ENCODE results near the gene SLC30A7. TPM values are rescaled to one million over a fixed set of nuclear protein-coding genes. Genes with fewer than 3 reads are reported as not detected.
A peak's percentile ranks its signal among the peaks of the same experiment; 100 is the strongest.

Gene SLC30A7
- total RNA-seq, 1 donor from 2014 or later: 5.7 TPM

DNA sequence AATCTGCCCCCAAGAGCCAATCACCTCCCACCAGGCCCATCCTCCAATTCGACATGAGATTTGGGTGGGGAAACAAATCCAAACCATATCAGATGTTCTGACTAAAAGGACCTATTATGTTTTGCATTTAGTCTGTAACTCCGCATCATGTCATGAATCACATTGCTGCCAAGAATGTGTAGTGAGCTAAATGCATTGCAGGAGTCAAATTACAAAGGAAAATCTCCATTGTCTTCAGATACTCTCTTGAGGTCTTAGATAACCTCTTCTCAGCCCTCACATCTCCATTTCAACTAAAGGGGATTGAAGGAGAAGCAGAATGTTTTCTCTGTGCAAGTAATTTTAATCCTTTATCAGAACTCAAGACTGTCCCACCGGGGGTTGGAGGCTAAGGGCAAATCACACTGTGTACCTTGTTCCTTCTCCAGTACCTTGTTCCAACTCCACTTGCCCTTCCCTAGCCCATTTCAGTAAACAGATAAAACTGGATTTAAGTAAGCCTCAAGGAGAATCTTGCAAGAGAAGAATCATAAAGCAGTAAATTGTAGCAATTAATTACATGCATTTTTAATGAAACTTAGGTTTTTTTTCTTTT is 35.4 kb upstream of the SLC30A7 start:
- intact Hi-C loops (cut with micrococcal nuclease): no loop called here
- H3K27ac ChIP-seq (replicated peaks): no peak overlapping the region
- peaks cover 3% of the 10 kb centered on the region for H3K4me1 ChIP-seq
- TF ChIP-seq, protein P1, sequence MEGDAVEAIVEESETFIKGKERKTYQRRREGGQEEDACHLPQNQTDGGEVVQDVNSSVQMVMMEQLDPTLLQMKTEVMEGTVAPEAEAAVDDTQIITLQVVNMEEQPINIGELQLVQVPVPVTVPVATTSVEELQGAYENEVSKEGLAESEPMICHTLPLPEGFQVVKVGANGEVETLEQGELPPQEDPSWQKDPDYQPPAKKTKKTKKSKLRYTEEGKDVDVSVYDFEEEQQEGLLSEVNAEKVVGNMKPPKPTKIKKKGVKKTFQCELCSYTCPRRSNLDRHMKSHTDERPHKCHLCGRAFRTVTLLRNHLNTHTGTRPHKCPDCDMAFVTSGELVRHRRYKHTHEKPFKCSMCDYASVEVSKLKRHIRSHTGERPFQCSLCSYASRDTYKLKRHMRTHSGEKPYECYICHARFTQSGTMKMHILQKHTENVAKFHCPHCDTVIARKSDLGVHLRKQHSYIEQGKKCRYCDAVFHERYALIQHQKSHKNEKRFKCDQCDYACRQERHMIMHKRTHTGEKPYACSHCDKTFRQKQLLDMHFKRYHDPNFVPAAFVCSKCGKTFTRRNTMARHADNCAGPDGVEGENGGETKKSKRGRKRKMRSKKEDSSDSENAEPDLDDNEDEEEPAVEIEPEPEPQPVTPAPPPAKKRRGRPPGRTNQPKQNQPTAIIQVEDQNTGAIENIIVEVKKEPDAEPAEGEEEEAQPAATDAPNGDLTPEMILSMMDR (IDR thresholded peaks at IDR 0.05; ENCODE audit: borderline replicate concordance): no peak
- DNase-seq: no peak
- no peak overlapping the region for H3K4me3 ChIP-seq
- no peaks in the 10 kb centered on the region for H3K36me3 ChIP-seq
- H3K9me3 ChIP-seq (replicated peaks): peaks cover 8% of the 10 kb centered on the region
- H3K27me3 ChIP-seq (ENCODE audit: low read depth): no peaks in the 10 kb centered on the region

DNA sequence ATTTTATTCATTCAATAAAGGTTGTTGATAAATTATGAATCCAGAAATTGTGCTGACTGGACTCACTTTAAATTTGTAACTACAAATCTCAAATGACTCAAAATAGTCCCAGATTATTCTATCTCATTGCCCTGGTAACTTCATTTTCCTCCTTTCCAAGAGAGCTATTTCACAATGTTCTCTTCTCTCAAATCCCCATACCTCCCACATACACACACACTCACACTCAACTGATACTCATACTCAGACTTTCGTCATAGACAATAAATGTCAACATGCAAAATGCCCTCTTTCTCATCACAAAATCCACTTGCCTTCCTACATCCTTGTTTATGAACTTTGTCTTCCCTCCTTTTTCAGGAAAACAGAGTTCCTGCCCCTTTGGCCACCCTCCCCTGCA is 34.5 kb upstream of the SLC30A7 start:
- Histone ChIP-seq H3K27me3 (ENCODE audit: low read depth) (no peaks in the 10 kb centered on the region), H3K36me3 (no peaks in the 10 kb centered on the region), H3K4me3 (no peak overlapping the region), H3K4me1 (peaks cover 3% of the 10 kb centered on the region), H3K27ac (replicated peaks) (no peak overlapping the region), H3K9me3 (replicated peaks) (no peaks in the 10 kb centered on the region)
- intact Hi-C loops (cut with micrococcal nuclease): no loop called here
- TF ChIP-seq, protein P1 (IDR thresholded peaks at IDR 0.05; ENCODE audit: borderline replicate concordance): no peak
- no peak for DNase-seq

DNA sequence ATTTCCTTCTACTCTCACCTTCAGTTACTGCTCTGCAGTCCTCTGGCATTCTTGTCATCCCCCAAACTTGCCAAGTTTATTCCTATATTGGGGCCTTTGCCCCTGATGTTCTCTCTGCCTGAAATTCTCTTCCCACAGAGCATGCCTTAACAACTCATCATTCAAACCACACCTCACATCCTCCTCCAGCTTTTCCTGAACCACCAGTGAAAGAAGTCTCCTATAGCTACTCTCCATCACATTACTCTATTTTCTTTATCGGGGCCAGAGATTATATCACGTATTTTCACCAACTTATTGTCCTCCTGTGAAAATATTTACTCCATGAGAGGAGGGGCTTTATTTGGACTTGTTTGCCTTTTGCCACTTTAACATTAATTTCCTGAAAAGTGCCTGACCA is 33.3 kb upstream of the SLC30A7 start:
- intact Hi-C loops (cut with micrococcal nuclease): no loop called here
- no peaks in the 10 kb centered on the region for H3K27me3 ChIP-seq (ENCODE audit: low read depth)
- no peaks in the 10 kb centered on the region for H3K36me3 ChIP-seq
- no peak overlapping the region for H3K27ac ChIP-seq (replicated peaks)
- no peak for DNase-seq
- H3K4me3 ChIP-seq: no peak overlapping the region
- TF ChIP-seq, protein P1 (IDR thresholded peaks at IDR 0.05; ENCODE audit: borderline replicate concordance): no peak
- peaks cover 3% of the 10 kb centered on the region for H3K4me1 ChIP-seq
- no peaks in the 10 kb centered on the region for H3K9me3 ChIP-seq (replicated peaks)

DNA sequence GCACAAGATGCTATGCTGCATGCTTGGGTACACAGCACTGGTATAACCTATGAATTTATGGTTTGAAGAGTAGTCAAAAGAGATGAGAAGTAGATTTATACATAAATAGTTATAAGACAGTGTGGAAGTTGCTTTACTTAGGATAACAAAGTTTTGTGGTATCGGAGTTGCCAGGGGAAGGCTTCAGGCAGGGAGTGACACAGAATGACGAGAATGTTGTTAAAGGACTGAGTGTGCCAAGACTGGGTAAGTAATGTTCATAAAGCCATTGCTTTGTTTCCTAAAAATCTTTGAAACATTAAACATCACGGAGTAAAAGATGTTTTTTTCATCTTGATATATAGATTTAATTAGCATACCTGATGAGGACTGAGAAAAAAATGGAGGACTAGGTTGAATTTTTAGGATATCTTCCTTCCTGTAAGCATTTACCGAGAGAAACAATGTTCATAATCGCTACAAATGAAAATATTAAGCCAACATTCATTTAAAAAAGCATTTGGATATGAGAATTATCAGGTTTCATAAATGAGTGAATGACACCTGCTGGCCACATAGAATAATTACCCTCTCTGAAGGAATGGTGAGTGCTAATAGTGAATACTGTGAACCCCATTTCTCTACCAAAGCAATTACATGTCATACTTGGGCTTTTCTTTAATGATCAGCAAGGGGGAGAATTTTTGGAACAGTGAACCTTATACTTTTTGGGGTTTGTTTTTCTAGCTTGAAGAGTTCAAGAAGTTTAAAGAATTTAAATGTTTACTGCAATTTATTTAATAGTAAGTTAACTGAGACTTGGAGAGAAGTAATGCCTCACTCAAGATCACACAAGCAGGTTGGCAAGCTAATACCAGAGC is 29.6 kb upstream of the SLC30A7 start:
- no peak overlapping the region for H3K4me3 ChIP-seq
- DNase-seq: no peak
- no peaks in the 10 kb centered on the region for H3K27me3 ChIP-seq (ENCODE audit: low read depth)
- H3K27ac ChIP-seq (replicated peaks): no peak overlapping the region
- no peaks in the 10 kb centered on the region for H3K36me3 ChIP-seq
- no peaks in the 10 kb centered on the region for H3K9me3 ChIP-seq (replicated peaks)
- TF ChIP-seq, protein P1 (IDR thresholded peaks at IDR 0.05; ENCODE audit: borderline replicate concordance): peak; percentile 76
- H3K4me1 ChIP-seq: peaks cover 8% of the 10 kb centered on the region
- intact Hi-C loops (cut with micrococcal nuclease): loop anchor here (1.0 kb wide), 1 partner anchor 260 kb away; no protein-coding TSS in a partner anchor

DNA sequence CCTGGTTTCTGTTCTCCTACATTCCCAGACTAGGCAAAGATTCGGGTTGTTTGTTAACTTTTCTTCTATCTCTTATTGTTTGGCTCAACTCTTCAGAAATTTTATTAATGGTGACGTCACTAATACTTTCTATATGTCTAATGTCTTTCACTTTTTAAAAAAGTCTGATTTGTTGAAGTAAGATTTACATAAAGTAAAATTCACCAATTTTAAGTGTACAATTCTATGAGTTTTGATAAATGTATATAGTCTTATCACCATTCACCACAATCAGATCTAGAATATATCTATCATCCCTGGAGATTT is 29.0 kb upstream of the SLC30A7 start:
- no peak for DNase-seq
- Histone ChIP-seq H3K9me3 (replicated peaks) (no peaks in the 10 kb centered on the region), H3K4me3 (no peak overlapping the region), H3K36me3 (no peaks in the 10 kb centered on the region), H3K27me3 (ENCODE audit: low read depth) (no peaks in the 10 kb centered on the region), H3K27ac (replicated peaks) (no peak overlapping the region), H3K4me1 (peaks cover 8% of the 10 kb centered on the region)
- TF ChIP-seq, protein P1 (IDR thresholded peaks at IDR 0.05; ENCODE audit: borderline replicate concordance): no peak
- intact Hi-C loops (cut with micrococcal nuclease): loop anchor here (1.0 kb wide), 1 partner anchor 261 kb away; no protein-coding TSS in a partner anchor
